Smooth muscle cell (in vitro differentiated cells): ENCODE results near the gene LAMC2. TPM values are rescaled to one million over a fixed set of nuclear protein-coding genes. Genes with fewer than 3 reads are reported as not detected.

ENCODE experiments used
- DNase-seq: peaks from one replicate; lab custom pipeline; 2025; ENCODE audit not compliant: unreplicated experiment; lab: John Stamatoyannopoulos, UW
- H2AFZ ChIP-seq: fragments of 200-600 bp; sonication (generic); 2 replicates; pipeline ENCODE4 v1.6.0; 2016; ENCODE audit warnings: antibody characterized with exemption, low read depth, mild to moderate bottlenecking
- H3F3A ChIP-seq: fragments of 200-600 bp; sonication (generic); 2 replicates; pipeline ENCODE4 v1.6.0; 2017; ENCODE audit warnings: antibody characterized with exemption, low read depth
- H3K27ac ChIP-seq: fragments of 200-600 bp; sonication (generic); 2 replicates; pipeline ENCODE4 v1.5.1; 2016; ENCODE audit warnings: low read depth, mild to moderate bottlenecking
- H3K27me3 ChIP-seq: fragments of 200-600 bp; sonication (generic); 2 replicates; pipeline ENCODE4 v1.6.1; 2016; ENCODE audit warnings: low read depth, mild to moderate bottlenecking
- H3K36me3 ChIP-seq: fragments of 200-600 bp; sonication (generic); 2 replicates; pipeline ENCODE4 v1.5.1; 2016; ENCODE audit warnings: low read depth
- H3K4me1 ChIP-seq: fragments of 200-600 bp; sonication (generic); 2 replicates; pipeline ENCODE4 v1.5.1; 2016; ENCODE audit warnings: low read depth
- H3K4me2 ChIP-seq: fragments of 200-600 bp; sonication (generic); 2 replicates; pipeline ENCODE4 v1.6.0; 2016; ENCODE audit warnings: mild to moderate bottlenecking
- H3K4me3 ChIP-seq: fragments of 200-600 bp; sonication (generic); 2 replicates; pipeline ENCODE4 v1.5.1; 2016; ENCODE audit warnings: mild to moderate bottlenecking
- H3K79me2 ChIP-seq: fragments of 200-600 bp; sonication (generic); 2 replicates; pipeline ENCODE4 v1.6.0; 2016; ENCODE audit warnings: low read depth, mild to moderate bottlenecking
- H3K9ac ChIP-seq: fragments of 200-600 bp; sonication (generic); 2 replicates; pipeline ENCODE4 v1.6.0; 2016; ENCODE audit warnings: low read depth
- H3K9me3 ChIP-seq: fragments of 200-600 bp; sonication (generic); replicated peaks from 2 replicates; pipeline ENCODE4 v1.5.1; 2016; ENCODE audit warnings: low read depth
- H4K20me1 ChIP-seq: fragments of 200-600 bp; sonication (generic); 2 replicates; pipeline ENCODE4 v1.6.0; 2016; ENCODE audit warnings: low read depth
- WGBS: methylation state at CpG from one replicate; pipeline ENCODE4 v1.1.7; 2016; ENCODE audit warnings: low lambda C conversion rate; 5-methylcytosine and 5-hydroxymethylcytosine counted together
- polyA plus RNA-seq: library from polyadenylated mRNA; unstranded; fragments of >200 nt; fragmentation: Nextera tagmentation; extraction: Ambion mirVana; gene quantifications from 2 replicates; pipeline ENCODE4 v1.2.1, GENCODE V29; 2016
- total RNA-seq: library from RNA; depleted of rRNA; stranded (reverse); fragments of >200 nt; gene quantifications from 2 replicates; pipeline ENCODE4 v1.2.3, GENCODE V29; 2014
- TF ChIP-seq, protein P1 (sequence below): fragments of 200-600 bp; sonication (generic); IDR thresholded peaks from 2 replicates; pipeline ENCODE4 v1.5.1; 2017; ENCODE audit warnings: borderline replicate concordance, mild to moderate bottlenecking, antibody characterized with exemption; ENCODE audit not compliant: insufficient read depth, poor library complexity, severe bottlenecking

LAMC2 gene
- total and polyA plus RNA-seq, 2 experiments from 2014 or later, result 35.1 to 120 TPM

DNA sequence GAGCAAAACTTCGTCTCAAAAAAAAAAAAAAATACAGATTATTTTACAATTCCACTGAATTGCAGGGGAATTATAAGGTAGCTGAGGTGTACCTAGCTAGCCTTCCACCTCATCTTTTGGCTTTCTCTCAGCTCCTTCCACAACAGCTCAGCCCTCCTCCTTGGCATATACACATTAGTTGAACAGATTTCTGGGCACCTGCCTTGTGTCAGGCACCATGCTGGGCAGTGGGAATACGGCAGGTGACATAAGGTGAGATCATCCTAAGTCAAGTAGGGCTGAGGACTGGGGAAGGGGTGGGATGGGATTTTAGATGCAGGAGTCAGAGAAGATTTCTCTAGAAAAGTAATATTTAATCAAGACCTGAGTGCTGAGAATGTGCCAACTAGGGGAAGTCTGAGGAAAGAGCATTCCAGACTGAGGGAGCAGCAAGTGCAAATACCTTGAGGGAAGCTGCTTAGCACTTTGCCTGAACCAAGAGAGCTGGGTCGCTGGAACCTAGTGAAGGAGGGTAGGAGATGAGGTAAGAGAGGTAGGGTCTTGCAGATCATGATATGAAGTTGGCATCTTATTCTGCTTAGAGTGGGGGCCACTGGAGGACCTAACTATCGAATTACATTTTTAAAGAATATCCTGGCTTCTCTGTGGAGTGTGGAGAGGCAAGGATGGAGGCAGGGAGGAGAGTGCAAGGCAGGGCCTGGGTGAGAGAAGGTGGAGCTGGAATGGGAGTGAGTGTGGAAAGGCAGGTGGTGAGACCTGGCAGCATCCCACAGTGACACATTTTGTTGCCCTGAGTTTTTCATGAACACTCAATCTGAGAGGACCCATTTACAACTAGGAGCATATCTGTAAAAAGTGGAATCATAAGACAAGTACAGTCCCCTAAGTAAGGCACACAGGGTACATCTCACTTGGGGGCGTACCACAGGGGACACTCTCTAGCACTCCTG, 28.2 kb downstream of the LAMC2 start:
- no peaks in the 10 kb centered on the region for H3F3A ChIP-seq
- no peak overlapping the region for H2AFZ ChIP-seq
- WGBS, result 90% methylated on average over 5 of the region's 5 CpGs
- H4K20me1 ChIP-seq, result no peaks in the 10 kb centered on the region
- no peaks in the 10 kb centered on the region for H3K27me3 ChIP-seq
- H3K4me2 ChIP-seq, result no peak overlapping the region
- TF ChIP-seq, protein P1, sequence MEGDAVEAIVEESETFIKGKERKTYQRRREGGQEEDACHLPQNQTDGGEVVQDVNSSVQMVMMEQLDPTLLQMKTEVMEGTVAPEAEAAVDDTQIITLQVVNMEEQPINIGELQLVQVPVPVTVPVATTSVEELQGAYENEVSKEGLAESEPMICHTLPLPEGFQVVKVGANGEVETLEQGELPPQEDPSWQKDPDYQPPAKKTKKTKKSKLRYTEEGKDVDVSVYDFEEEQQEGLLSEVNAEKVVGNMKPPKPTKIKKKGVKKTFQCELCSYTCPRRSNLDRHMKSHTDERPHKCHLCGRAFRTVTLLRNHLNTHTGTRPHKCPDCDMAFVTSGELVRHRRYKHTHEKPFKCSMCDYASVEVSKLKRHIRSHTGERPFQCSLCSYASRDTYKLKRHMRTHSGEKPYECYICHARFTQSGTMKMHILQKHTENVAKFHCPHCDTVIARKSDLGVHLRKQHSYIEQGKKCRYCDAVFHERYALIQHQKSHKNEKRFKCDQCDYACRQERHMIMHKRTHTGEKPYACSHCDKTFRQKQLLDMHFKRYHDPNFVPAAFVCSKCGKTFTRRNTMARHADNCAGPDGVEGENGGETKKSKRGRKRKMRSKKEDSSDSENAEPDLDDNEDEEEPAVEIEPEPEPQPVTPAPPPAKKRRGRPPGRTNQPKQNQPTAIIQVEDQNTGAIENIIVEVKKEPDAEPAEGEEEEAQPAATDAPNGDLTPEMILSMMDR, result no peak
- H3K36me3 ChIP-seq, result no peaks in the 10 kb centered on the region
- no peaks in the 10 kb centered on the region for H3K79me2 ChIP-seq
- H3K9me3 ChIP-seq, result no peaks in the 10 kb centered on the region
- no peak overlapping the region for H3K27ac ChIP-seq
- H3K9ac ChIP-seq, result no peak overlapping the region
- peaks cover 9% of the 10 kb centered on the region for H3K4me1 ChIP-seq
- H3K4me3 ChIP-seq, result no peak overlapping the region
- no peak for DNase-seq

DNA sequence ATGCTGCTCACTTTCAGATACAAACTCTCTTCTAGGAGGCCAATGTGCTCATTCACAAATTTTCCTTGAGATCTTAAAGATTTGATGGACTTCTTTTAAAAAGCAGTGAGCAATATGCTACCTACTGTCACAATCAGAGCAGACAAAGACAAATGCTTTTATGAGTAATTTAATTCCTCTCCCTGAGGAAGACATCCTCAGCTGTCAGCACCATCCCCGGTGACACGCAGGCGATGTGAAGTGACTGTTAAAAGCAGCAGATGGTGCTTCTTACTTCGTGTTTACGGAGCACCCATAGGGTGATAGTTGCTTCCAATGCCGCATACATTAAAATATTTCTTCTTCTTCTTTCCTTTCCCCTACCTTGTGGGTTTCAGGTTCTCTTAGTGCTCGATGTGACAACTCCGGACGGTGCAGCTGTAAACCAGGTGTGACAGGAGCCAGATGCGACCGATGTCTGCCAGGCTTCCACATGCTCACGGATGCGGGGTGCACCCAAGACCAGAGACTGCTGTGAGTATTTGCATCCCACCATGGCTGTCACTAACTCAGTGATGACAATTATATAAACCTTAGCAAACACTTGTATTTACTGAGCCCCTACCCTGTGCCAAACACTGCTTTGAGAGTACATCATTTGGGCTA, 29.1 kb downstream of the LAMC2 start:
- H3K27ac ChIP-seq, result no peak overlapping the region
- H3K4me3 ChIP-seq, result no peak overlapping the region
- H3K36me3 ChIP-seq, result no peaks in the 10 kb centered on the region
- no peaks in the 10 kb centered on the region for H3F3A ChIP-seq
- no peak overlapping the region for H3K9ac ChIP-seq
- H3K4me1 ChIP-seq, result peaks cover 17% of the 10 kb centered on the region
- no peak for DNase-seq
- 82% methylated on average over 13 of the region's 13 CpGs for WGBS
- TF ChIP-seq, protein P1, result no peak
- no peaks in the 10 kb centered on the region for H3K9me3 ChIP-seq
- no peaks in the 10 kb centered on the region for H3K27me3 ChIP-seq
- H2AFZ ChIP-seq, result no peak overlapping the region
- H4K20me1 ChIP-seq, result no peaks in the 10 kb centered on the region
- H3K4me2 ChIP-seq, result no peak overlapping the region
- no peaks in the 10 kb centered on the region for H3K79me2 ChIP-seq

DNA sequence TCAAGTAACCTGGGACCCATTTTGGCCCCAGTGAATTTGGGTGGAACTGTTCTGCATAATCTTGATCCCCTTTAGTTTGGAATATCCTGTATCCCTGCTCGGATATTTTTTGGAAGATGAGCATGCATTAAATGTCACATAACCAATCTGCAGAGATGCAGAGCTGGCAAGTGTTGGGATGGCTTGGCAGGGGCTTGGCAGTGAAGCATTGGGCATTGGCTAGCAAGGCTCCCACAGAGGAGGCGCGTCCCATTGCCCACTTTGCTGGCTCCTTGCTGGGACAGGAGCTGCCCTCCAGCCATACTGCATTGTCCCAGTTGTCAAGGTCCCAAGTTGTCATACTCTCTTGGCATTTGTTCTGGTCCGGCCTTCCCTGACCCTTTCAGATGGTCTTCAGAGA, 29.9 kb downstream of the LAMC2 start:
- H3K9ac ChIP-seq, result no peak overlapping the region
- H3K9me3 ChIP-seq, result no peaks in the 10 kb centered on the region
- H3K4me2 ChIP-seq, result no peak overlapping the region
- DNase-seq, result no peak
- no peaks in the 10 kb centered on the region for H3K36me3 ChIP-seq
- H3K27me3 ChIP-seq, result no peaks in the 10 kb centered on the region
- TF ChIP-seq, protein P1, result no peak
- no peaks in the 10 kb centered on the region for H4K20me1 ChIP-seq
- WGBS, result 99% methylated on average over 4 of the region's 4 CpGs
- H3K4me1 ChIP-seq, result peaks cover 18% of the 10 kb centered on the region
- no peaks in the 10 kb centered on the region for H3K79me2 ChIP-seq
- no peak overlapping the region for H2AFZ ChIP-seq
- no peak overlapping the region for H3K4me3 ChIP-seq
- H3K27ac ChIP-seq, result no peak overlapping the region
- no peaks in the 10 kb centered on the region for H3F3A ChIP-seq
